Measurements from ENCODE around the gene KCNN3.

- no peak for TF ChIP-seq EZH2 (IDR thresholded peaks at IDR 0.05)
- no peak for TF ChIP-seq CTCF (IDR thresholded peaks at IDR 0.05)
Observed at GRCh38 chr1:154696456-154696855, 173.6 kb downstream of the KCNN3 start.
